Stimulated activated CD4-positive, alpha-beta T cell treated with anti-CD3 and anti-CD28 coated beads, Interleukin-2, amount 100 ng/mL, for 4 hours (primary cell): Measurements from ENCODE around the gene HECW1.

Experiments used
- DNase-seq: peaks from one replicate; pipeline ENCODE4 v3.0.0-alpha.2; 2020; ENCODE audit warnings: low read depth

The HECW1 gene

DNA sequence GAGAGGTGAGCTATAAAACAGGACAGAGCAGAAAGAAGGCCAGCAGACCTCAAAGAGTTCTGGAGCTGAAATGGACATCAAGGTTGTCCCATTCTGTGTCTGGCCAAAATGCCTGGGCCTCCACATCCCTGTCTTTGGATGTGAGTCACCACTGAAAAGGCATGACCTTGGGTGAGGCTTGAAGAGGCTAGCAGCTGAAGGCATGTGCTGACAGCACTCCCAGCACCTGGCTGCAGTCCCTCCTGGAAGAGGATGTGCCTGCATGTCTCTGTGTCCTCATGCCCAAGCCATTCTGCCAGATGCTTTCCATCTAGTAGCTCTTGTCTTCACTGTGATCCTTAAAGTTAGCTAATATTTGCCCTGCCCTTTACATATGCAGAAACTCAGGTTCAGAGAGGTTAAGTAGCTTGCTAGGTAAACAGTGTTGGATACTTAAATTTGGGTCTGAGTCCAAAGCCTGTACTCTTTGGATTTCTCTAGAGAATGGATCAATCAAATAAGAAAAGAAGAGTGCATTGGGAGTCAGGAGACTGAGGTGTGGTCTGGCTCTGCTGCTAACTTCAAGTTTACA lies 35.8 kb downstream of the HECW1 start:
- no peak for DNase-seq

DNA sequence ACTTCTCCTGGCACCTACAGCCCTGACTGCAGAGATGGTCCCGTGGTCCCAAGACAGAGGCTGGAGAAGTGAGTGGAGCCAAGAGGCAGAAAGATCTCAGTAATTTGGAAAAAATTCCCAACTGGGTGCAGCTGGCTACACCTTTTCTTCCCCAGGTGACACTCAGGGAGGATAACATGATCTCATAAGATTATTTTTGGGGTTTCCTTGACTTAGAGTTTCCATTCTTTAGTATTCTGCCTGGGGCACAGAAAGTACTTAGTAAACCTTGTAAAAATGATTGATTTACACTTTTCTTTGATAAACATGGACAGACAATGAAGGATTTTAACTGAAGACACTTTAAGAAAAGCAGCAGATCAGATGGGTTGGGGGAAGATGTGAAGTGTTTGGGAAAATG lies 38.6 kb downstream of the HECW1 start:
- DNase-seq, result no peak

DNA sequence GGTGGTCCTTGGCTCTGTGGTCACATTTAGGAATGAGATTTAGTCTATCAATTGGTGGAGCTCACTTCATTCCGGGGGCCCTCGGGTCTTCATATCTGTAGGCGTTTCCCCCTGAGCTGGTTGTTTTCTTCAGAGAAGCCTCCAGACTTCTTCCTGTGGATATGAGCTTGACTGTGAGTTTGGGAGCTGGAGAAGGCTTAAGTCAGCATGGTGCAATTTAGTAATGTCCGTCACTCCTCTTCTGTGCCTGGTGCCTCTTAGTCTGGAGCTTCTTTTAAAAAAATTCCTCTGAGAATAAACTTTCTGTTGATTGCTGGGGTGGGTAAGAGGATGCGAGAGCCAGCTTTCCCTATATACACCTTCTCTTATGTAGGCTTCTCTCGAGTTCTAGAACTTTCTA lies 40.2 kb downstream of the HECW1 start:
- no peak for DNase-seq

DNA sequence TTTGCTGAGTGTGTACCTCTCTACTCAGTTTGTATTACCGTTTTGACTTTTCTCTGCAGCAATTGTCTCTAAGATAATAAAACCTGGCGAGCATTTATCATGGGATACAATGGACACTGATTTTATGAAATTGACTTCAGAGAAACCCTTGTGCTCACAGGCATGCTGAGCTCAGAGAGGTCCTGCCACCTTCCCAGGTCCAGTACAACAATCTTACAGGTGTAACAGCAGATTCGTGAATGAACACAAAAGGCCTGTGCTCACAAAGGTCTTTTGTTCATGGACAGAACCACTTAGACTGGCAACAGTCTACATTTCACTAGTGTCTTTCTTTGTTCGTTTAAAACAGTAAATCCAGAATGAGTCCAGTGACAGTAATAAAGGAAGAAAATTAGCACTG lies 43.2 kb downstream of the HECW1 start:
- DNase-seq, result no peak

DNA sequence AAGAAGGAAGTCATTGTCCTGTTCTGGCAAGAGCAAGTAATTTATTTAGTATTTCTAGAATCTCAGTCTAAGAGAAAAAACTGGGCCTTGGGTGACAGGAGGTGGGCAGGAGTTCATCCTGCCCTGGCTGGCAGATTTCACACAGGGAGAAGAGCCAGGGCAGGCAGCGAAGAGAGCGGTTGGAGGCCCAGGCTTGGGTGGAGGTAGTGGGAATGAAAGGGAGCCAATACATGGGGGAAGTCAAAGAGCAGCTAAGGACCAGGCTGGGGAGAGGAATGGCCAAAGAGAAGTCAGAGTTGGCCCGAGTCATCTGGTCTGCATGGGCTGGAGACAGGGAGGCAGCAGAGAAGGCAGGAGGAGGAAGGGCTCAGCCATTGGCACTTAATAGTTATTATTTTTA lies 51.4 kb downstream of the HECW1 start:
- DNase-seq, result no peak

DNA sequence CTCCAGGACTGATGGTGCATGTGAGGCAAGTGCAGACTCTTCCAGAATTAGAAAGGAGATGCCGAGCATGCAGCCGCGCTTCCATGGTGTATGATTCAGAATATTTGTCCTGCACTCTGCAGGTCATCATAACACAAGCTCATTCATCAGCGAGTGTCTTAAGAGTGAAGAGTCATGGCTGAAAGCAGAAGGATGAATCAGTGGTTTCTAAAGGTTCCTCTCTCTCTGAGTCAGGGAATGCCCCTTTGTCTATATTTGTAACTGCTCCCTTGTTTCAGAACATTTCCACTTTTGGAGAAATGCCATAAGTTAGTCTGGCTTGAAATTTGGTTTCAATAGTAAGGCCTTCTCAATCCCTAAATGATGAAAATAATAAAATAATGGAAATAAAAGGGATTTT lies 52.3 kb downstream of the HECW1 start:
- DNase-seq, result no peak

DNA sequence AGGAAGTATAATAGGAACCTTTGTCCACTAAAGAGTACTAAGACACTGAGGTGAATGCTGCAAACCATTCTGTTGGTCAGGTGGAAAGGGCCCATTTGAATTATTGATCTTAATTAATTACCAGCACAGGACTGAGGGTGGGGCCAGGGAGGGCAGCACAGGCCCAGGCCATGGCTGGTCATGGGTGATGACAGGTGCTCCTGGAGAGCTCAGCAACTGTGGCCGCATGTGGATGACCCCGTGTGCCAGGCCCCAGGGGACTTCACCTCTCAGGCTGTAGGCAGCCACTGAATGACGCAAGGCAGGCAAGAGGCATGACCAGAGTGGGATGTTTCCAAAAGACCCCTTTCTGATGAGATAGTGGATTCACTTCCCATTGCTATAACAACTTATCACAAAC lies 54.2 kb downstream of the HECW1 start:
- no peak for DNase-seq

DNA sequence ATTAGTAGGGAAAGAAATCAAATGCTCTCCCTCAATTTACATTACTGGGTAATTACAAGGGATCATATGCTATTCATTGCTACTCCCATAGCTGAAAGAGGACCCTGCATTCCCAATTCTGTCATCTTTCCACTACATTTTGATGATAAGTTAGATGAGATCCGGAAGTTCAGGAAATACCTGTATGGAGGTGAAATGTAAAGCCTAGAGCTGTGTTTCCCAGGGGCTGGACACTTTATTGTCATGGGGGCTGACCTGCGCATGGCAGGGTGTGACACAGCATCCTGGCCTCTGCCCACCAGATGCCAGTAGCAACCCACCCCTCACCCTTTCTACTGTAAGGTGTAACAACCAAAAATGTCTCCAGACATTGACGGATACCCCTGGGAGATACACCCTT lies 56.6 kb downstream of the HECW1 start:
- DNase-seq, result no peak

DNA sequence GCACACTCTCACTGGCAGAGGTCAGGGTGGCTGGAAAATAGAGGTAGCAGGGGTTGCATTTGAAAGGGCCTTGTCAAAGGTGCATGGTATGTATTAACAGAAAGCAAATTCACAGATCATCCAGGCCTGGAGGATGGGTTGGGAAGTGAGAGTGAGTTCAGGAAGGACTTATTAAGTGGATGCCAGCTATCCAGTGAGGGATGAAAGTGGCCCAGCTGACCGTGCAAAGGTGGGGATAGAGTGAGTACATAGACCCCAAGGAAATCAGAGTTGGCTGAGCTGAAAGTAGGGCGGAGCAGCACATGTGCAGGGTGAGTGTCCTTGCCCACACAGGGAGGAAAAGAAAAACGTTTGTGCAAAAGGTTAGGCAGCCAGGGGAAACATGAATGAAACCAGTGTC lies 58.1 kb downstream of the HECW1 start:
- no peak for DNase-seq

DNA sequence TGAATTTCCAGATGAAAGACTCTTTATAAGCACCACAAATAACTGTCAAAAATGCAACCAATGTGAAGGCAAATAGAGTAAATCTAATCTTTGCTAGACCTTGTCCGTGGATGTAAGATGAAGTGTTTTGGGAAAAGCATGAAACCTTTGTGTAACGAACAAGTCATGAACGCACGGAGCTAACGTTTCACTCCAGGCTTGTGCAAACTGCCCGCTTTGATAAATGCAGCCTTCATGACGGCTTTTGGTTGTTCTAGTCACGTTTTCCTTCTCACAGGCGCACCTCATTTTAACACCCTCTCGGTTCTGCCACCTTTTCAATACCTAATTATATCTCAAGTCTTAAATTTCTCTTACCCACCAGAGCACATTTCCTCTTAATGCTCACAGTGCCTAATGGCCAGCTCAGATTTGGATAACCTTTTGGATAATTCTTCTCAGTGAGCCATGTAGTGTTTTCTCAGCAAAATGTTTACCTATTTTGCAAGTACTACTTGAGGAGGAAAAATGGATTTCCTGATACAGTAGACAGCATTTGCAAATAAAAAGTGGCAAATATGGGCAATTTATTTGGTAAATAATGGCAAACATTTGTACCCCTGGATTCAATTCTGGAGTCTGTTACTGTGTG lies 63.2 kb downstream of the HECW1 start:
- DNase-seq, result no peak

DNA sequence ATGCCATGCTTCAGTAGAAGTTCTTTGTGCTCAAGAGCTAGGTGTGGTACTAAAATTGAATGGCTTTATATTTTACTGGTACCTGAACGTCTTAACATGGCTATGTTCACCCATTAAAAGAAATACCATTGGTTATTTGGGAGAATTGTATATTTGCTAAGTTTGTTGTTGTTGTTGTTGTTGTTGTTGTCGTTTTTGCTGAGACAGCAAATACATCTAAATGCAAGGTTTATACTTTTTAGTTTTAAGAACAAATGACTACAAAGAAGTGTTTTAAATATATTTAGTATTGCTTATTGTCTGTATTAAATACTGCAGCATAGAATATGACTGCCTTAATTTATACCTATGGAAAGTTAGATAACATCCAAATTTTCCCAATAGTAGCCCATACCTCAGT lies 66.9 kb downstream of the HECW1 start:
- DNase-seq, result no peak

DNA sequence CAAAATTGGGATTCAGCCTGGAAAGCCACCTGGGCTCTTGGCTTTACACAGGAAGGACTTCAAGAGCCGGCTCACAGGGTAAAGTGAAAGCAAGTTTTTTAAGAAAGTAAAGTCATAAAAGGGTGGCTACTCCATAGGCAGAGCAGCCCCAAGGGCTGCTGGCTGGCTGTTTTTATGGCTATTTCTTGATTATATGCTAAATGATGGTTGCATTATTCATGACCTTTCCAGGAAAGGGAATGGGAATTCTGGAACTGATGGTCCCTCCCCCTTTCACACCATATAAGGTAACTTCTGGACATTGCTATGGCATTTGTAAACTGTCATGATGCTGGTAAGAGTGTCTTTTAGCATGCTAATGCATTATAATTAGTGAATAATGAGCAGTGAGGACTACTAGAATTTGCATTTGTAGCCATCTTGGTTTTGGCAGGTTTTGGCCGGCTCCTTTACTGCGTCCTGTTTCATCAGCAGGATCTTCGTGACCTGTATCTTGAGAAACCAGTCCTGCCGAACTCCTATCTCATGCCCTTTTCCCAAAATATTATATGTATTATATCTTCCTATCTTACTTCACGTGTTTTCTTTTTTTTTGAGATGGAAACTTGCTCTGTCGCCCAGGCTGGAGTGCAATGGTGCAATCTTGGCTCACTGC lies 80.5 kb downstream of the HECW1 start:
- no peak for DNase-seq

DNA sequence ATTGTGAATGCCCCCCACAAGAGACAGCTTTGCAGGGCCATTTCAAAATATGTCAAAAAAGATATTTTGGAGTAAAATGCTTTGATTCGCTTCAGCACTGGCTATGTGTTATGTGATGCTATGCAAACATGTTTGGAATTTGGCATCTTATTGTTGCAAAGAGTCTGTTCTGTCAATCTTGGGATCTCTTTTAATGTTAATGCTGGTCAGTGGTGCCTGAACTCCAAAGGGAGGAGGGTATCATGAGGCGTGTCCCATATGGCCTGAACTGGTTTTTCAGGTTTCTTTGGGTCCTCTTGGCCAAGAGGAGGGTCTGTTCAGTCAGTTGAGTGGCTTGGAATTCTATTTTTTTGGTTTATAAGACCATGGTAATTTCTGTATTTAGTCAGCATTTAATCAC lies 81.4 kb downstream of the HECW1 start:
- DNase-seq, result no peak

DNA sequence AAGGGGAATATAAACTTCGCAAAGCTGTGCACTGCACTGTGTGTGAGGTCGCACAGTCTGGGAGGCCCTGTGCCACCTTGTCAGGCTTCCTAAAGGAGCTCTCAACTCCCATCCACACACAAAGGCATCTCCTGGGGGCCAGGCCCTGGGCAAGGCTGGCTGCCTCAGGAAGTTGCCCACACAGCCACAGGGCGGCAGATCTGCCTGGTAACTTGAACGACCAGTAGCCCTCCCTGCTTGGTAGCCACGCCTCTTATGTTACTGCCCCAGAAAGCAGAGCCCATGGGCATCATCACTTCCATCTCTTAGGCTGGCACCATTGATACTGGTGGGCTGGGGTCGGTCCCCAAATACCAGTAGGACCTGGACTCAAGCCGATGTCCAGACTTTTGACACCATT lies 82.8 kb downstream of the HECW1 start:
- no peak for DNase-seq

DNA sequence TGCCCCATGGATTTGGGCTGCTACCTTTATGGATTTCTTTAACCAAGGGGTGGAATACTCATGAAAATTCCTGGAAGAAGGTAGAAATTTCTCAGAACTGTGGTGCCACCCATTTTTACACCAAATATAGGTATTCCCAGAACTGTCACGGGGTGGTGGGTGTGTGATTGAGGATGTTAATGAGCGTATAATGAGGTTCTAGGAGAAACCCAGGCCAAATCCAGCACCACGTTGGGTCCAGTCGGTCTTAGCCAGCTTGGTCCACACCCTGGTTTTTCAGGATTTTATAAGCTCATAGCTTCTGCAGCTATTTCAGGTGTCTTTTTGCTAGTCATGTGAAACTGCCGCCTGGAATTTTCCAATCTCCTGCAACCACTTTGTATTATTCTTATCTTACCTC lies 83.3 kb downstream of the HECW1 start:
- DNase-seq, result no peak

DNA sequence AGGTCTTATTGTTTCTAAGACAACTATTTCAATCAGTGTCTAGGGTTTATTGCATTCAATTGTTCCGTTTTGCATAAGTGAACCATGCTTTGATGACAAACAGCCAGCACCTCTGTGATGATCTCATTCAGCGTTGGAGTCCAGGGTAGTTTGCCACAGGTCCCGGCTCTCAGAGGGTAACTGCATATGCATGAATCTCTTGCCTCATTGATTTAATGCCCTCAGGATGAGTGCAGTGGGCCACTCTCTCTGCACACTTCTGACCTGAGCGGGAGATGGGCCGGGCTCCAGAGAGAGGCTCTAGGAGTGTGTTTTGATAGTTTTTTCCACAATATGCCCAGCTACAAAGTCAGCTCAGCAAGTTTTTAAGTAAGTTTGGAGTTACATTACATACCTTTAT lies 83.9 kb downstream of the HECW1 start:
- DNase-seq, result no peak

DNA sequence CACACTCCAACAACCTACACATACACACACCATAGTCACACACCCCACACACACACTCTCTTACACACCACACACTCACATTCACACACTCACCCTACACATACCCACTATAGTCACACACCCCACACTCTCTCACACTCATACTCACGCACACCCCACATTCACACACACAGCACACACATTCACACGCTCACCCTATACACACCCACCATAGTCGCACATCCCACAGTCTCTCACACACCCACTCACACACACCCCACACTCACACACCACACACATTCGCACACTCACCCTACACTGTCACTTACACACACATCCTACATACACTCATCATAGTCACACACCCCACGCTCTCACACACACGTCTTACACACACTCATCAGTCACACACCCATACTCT lies 85.6 kb downstream of the HECW1 start:
- no peak for DNase-seq

DNA sequence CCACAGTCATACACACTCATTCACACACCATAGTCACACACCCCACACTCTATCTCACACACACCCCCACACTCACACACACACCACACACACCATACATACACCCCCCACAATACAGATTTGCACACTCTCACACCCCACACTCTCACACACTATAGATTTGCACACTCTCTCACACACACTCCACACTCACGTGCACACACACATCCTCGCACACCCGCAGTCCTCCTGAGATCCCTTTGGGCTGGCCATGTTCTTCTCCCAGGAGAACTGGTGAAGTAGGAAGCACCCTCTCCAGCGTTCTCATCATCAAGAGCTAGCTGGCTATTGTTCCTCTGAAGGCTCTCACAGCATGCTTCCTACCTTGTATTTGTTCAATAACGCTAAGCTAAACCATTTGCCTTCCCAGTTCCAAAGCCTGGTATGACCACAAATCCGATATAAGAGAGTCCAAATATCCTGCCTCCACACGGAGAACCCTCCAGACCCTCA lies 86.2 kb downstream of the HECW1 start:
- no peak for DNase-seq

DNA sequence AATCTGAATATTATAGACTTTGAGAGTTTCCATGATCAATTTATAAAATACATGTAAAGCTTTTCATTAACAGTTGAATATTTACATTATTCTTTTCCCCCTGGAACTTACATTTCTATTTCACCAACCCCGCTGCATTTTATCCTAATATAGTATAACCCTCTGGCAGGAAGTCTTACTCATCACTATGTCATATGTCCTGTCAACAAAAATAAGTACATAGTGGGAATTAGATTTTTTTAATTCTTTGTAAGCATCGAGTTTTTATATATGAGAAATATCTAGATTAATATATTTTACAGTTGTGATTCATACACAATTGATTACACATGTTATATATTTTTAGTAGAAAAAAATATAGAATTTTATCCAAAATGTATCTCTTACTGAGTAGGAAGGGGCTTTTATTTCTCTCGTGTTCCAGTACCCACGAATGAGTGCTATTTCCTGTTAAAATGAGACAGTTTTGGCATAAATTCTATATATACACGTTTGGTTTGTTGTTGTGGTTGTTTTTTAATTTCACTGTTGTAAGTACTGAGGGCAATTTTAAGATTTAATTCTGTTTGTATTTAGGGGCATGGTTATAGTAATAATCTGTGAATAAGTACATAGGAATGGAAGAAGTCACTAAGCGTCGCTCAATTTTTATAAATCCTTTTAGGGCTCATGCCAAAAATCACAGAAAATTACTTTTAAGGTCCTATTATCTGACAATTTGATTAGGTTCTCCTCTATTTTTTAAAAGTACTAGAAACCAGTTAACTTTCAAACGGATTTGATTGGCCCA lies 87.1 kb downstream of the HECW1 start:
- DNase-seq, result no peak

DNA sequence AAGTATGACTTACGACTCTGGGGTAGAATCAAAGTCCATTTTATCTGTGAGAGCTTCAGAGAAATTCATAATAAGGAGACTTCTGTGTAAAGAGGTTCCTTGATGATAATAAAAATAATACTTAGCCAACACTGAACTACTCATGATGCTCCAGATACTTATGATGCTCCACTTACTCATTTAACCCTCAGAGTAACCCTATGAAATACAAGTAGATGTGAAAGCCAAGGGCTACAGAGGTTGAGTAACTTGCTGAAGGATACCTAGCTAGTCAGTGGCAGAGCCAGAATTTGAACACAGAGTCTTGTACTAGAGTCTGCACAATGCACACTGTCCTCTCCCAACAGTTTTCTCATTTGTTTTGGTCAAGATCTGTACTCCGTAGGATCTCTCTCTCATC lies 89.5 kb downstream of the HECW1 start:
- DNase-seq, result no peak

DNA sequence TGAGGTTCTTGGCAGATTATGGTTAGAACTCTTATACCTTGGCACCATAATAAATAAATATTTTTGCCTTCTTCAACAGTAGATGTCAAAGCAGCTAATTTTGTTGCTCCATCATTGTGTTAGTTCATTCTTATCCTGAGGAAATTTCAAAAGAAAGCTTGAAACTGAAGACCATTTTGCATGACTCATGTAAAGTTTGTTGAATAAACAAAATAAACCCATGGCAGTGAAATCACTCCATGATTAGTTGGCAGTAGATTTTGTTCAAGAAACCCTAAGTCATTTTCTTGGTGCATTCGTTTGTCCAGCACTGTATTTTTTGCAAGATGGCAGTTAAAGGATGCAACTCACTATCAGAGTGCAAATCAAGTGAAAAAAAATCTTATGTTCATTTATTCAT lies 91.6 kb downstream of the HECW1 start:
- DNase-seq, result no peak

DNA sequence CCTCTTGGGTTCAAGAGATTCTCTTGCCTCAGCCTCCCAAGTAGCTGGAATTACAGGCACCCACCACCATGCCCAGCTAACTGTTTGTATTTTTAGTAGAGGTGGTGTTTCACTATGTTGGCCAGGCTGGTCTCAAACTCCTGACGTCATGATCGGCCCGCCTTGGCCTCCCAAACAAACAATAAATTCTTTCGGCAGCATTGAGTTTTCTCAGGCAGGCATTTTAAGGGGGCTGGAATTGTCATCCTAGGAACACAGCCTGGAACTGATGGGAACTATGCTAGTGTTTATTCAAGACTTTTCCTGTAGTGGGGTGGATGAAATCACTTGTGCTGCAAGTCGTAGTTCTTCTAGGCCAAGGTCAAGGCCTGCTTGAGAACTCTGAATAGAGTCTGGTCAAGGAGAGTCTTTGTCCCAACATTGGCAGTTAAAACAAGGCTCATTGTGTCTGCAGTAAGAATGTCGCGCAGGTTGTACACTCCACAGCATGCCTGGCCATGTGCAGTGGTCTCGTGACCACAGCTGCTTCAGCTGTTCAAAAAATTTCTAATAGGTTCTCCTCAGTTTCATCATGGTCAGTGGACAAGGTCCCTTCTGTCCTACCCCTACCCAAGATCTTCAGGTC lies 92.8 kb downstream of the HECW1 start:
- DNase-seq, result no peak

DNA sequence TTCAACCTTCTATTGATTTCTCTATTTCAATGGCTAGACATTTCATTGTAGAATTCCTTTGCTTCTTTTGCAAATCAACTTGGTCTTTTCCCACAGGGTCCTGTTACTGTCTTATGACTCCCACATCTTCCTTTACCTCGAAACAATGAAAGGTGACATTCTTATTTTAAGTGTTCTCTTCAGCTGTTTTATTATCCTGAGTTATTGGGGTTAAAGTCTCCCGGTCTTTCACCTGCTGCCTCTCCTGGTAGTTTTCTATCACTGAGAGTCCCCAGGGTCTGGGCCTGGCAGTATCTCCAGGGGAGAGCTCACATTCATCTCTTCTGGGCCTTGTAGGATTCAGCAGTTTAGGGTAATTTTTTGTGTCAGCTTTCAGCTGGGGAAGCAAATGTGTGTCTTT lies 95.8 kb downstream of the HECW1 start:
- no peak for DNase-seq
